GM19025 (cell line): Measurements from ENCODE around the gene CMPK1.
"Not testable (repeated sequence)": the region's sequence is repeated elsewhere in the genome, so short reads cannot be mapped to it uniquely, and the experiment has no call there.

Experiments
- ATAC-seq: cut with Tn5 transposase; IDR thresholded peaks from one replicate; pipeline ENCODE4 v1.9.1; 2021; ENCODE audit warnings: mild to moderate bottlenecking, low read depth, moderate library complexity; ENCODE audit not compliant: unreplicated experiment

CMPK1 gene, protein sequence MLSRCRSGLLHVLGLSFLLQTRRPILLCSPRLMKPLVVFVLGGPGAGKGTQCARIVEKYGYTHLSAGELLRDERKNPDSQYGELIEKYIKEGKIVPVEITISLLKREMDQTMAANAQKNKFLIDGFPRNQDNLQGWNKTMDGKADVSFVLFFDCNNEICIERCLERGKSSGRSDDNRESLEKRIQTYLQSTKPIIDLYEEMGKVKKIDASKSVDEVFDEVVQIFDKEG

DNA sequence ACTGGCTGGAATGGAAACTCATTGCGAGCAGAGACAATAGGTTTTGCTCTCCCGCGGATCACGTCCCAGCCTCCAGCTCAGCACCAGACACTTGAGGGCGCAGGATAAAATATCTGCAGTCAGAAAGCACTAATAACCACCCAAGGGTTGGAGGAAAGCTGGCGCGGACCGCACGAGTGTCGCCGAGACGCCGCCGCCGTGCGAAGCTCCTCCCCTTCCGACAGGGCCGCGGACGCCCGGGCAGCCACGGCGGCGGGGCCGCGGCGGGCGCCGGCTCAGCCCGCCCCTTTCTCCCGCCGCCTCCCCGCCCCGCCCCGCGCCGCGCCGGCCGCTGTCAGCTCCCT, at the start of gene CMPK1:
Gene CMPK1 (plus strand): TSS at position 213 of the 344 bp plus-strand sequence. CDS start 156 bp downstream, outside the sequence.
- ATAC-seq, result peak; percentile 74

DNA sequence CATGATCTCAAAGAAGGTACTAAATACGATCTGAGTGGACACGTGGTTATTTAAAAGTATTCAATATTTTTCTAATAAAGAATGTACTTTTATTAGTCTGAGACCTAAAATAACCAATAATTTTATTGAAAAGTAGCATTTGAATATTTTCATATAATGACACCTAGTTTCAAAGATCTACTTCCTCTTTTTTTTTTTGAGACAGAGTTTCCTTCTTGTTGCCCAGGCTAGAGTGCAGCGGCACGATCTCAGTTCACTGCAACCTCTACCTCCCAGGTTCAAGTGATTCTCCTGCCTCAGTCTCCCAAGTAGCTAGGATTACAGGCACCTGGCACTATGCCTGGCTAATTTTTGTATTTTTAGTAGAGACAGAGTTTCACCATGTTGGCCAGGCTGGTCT, 45.5 kb upstream of the CMPK1 start:
- not testable (repeated sequence) for ATAC-seq

DNA sequence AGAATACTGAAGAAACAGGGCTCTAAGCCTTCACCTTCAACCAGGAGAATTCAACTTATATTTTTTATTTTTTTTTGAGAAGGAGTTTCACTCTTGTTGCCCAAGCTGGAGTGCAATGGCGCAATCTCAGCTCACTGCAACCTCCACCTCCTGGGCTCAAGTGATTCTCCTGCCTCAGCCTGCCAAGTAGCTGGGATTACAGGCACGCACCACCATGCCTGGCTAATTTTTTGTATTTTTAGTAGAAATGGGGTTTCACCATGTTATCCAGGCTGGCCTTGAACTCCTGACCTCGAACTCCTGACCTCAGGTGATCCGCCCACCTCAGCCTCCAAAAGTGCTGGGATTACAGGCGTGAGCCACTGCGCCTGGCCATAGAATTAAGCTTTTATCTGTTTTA, 38.7 kb upstream of the CMPK1 start:
- not testable (repeated sequence) for ATAC-seq

DNA sequence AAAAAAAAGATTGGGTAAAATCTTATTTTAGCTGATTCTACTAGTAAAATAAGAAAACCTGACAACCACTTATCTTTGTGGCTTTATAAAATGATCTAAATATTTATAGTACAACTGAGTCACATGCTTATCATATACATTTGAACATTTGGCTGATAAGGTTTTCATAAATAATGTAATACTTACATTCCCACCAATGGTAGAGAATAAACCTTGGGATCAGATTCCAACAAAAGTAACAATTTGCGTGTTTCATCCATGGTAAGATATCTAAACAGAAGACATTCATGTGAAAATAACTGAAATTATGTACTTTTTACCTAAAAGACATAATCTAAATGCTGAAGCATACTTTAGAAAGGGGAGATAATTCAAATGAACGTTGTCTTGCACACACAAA, 38.0 kb upstream of the CMPK1 start:
- ATAC-seq, result no peak

DNA sequence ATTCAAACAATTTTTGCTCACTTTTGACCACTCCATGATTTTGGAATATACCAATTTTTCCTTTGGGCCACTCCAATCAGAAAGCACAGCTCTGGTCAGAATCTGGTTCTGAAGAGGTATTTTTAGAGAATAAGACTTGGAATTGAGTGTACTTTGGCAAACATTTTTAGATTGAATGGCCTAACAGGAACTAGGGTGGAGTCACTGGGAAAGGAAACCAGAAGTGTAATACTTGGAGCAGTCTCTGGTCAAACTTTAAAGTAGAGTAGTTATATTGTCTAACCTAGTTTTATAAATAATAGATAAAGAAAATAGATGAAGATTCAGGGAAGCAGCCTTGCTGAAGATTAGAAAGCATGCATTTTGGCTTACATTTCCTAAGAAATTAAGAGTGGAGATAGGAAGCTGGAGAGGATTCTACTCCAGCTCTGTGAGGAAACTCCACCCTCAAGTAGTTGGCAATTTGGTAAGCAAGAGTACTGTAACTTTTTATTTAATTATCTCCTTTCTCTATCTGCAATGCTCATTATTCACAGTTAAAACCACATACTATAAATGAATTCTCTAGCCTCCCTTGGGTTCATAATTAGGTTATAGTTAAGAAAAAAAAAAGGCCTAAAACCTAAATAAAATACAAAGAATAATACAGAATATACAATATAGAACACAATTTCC, 35.4 kb upstream of the CMPK1 start:
- ATAC-seq, result no peak

DNA sequence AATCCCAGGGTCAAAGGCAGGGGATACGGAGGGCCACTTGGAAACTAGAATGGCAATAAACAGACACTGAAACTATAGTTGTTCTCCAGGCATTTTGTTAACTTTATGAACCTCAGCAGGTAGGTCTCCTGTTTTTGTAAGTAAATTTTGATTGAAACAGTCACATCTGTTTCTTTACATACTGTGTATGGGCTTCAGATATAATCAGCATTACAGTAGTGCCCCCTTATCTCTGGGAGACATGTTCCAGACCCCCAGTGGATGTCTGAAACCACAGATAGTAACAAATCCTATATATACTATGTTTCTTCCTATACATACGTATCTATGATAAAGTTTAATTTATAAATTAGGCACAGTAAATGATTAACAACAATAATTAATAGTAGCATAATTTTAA, 31.1 kb upstream of the CMPK1 start:
- ATAC-seq, result no peak

DNA sequence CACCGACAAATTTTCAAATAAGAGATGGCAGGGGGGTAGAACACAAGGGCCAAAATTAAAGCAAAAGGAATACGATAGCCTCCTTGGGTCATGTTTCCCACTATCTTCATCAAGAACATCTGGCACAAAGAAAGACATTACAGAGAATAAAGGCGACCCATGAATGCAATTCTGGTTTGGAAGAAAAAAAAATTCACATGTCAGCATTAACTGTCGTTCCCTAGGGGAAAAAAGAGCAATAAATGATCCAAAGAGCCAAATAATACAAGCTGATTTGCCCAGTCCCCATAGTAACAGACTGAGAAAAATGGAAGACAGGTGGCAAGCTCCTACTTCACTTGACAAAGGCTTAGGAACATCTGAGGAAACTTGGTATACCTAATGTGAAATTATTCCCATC, 24.2 kb upstream of the CMPK1 start:
- no peak for ATAC-seq

DNA sequence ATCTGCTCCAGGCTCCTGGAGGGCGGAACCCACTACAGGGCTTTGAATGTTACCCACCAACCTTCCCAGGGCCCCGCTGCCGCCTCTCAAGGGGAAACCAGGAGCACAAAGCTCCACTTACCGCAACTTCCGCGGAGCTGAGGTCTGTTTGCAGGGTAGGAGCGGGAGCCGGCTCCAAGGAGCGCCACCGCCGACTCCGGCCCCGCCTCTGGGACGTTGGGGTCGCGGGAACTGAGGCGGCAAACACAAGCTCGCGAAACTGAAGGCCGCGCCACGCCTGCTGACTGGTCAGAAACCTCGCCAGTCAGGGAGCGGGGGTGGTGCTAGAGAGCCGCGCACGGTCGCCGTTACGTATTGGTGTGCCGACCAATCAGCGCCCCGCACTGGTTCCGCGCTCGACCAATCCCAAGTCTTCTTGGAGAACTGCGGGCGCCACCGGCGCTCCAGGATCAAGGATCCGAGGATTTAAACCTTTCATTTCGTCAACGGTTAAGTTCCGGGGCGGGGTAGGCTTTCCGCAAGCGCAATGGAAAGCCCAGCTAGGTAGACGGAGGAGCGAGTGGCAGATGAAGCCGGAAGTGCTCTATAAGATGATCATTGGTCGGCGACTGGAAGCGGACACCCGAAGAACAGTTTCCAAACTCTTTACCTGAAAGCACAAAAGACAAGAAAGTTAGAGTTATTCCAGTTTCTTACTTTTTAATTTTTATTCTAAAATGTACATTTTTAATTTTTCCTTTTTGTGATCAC, 19.5 kb upstream of the CMPK1 start, which contains the start of gene STIL:
Gene STIL (minus strand): TSS at position 233 of the 750 bp plus-strand sequence. CDS start 3,828 bp downstream, outside the sequence.
- ATAC-seq, result peak; percentile 99

DNA sequence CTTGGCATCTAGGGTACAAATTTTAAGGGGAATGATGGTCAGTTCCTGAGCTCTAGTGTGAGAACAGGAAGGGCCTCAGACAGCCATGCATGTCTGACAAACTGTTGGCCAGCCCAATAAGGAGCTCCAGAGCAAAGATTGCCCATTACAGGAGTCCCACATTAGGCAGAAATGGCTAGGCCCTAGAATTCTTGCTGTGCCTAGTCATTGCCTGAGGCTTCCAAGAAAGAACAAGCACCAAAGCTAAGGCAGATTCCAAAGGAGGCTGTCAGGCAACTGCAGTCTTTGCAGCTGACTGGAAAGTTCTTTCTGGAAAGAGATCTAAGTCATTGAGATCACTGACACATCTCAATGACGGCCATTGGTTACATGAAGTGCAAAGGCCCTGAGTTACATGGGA, 15.7 kb upstream of the CMPK1 start:
- ATAC-seq, result no peak

DNA sequence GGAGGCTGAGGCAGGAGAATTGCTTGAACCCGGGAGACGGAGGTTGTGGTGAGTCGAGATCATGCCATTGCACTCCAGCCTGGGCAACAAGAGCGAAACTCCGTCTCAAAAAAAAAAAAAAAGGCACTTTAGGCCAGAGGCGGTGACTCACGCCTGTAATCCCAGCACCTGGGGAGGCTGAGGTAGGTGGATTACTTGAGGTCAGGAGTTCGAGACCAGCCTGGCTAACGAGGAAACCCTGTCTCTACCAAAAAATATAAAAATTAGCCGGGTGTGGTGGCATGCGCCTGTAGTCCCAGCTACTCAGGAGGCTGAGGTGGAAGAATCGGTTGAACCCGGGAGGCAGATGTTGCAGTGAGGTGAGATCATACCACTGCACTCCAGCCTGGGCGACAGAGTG, 13.6 kb upstream of the CMPK1 start:
- ATAC-seq, result not testable (repeated sequence)

DNA sequence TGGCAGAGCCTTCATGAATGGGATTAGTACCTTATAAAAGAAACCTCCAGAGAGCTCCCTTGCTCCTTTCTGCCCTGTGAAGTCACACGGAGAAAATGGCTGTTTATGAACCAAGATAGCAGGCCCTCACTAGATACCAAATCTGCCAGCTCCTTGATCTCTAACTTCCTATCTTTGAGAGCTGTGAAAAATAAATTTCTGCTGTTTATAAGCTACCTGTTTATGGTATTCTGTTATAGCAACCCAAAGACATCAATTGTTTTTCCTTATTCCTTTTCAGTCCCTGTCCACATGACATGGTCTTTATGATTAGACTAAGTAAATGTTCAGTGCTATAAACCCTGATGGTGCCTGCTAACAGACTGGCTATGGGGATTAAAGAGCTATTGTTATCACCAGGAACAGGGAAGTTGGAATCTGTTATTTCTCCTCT, 10.0 kb upstream of the CMPK1 start:
- ATAC-seq, result no peak

DNA sequence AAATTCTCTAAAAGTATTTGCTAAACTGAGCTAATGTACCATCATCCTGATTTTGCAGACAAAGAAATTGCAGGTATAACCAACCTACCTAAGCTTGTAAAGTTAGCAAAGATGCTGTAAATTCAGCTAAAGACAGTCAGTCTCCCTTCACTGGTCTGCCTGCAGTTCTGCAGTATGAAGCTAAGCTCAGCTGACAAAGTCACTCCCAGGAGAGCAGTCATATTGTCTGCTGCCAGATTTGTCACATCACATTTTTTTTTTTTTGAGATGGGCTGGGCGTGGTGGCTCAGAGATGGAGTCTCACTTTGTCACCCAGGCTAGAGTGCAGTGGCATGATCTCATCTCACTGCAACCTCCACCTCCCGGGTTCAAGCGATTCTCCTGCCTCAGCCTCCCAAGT, 8.9 kb upstream of the CMPK1 start:
- no peak for ATAC-seq

DNA sequence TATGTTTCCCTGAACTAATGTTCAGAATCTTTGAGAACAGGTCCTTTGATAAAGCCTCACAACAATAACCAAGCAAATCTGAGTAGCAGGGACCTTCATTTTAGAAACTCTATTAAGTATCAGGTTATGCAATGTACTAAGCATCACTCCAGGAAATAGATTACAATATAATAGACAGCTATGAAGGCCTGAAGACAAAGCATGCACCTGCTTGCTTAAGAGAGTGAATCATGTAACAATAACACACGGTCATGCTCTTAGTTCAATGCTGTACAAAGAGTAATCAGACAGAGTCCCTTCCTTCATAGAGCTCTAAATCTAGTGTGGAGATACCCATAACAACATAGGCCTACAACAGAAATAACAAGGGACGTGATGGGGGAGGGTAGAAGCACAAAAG, 8.1 kb upstream of the CMPK1 start:
- ATAC-seq, result no peak

DNA sequence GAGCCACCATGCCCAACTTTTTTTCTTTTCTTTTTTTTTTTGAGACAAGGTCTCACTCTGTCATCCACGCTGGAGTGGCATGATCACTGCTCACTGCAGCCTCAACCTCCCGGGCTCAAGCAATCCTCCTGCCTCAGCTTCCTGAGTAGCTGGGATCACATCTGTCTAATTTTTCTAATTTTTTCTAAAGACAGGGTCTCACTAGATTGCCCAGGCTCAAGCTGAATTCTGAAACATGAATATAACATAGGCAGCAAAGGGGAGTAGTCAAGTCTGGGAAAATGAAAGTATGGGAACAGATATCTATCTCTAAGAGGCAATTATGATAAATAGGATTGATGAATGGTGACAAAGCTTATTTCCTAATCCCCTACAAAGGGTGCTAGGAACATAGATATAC, 7.3 kb upstream of the CMPK1 start:
- no peak for ATAC-seq

DNA sequence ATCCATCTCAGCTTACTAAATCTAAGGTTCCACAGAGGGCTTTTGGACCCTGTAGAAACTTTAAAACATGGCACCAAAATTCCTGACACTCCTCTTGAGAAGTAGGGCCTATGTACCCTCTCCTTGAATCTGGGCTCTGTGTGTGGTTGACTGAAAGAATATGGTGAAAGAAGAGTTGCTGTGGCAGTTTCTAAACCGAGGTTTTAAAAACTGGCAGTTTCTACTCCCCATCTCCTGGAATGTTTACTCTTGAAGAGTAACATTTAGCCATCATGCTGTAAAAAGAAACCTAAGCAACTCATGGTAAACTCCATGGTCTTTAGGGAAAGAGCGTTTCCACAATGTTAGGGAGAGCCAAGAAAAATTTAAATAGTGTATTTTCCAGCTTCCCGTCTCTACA, 4.6 kb upstream of the CMPK1 start:
- ATAC-seq, result no peak

DNA sequence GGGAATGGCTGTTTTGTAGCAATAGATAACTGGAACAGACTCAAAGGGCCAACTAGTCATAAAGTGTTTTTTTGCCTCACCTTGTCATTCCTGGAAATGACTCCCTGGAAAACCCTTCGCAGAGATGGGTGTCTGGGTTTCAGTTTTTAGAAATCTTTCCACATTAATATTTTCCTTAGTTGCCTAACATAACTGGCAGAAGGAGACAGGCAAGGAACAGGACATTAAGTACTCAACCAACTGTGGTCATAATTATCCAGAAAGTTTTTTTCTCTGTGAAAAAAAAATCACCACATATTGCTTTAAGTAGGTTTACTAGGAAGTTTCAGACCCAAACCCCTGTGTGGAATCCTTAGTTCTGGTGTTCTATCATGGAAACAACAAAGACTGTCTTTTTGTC, 3.4 kb upstream of the CMPK1 start:
- ATAC-seq, result no peak

DNA sequence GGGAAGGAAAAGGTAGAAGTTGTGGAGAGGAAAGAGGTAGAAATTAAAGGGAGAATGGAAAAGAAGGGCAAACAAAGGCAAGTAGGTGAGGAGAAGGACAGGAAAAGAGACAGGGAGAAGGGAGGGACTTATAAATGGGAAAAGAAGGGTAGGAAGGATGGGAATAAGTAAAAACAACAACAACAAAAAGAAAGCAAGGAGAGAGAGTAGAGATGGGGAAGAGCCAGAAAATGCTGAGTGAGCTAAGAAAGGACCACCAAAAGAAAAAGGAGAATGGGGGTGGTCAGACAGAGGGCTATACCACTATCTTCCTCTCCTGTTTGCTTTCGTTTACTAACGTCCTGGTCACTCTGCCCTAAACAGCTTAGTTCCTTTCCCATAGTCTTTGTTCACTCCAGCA, 1.7 kb upstream of the CMPK1 start:
- no peak for ATAC-seq

DNA sequence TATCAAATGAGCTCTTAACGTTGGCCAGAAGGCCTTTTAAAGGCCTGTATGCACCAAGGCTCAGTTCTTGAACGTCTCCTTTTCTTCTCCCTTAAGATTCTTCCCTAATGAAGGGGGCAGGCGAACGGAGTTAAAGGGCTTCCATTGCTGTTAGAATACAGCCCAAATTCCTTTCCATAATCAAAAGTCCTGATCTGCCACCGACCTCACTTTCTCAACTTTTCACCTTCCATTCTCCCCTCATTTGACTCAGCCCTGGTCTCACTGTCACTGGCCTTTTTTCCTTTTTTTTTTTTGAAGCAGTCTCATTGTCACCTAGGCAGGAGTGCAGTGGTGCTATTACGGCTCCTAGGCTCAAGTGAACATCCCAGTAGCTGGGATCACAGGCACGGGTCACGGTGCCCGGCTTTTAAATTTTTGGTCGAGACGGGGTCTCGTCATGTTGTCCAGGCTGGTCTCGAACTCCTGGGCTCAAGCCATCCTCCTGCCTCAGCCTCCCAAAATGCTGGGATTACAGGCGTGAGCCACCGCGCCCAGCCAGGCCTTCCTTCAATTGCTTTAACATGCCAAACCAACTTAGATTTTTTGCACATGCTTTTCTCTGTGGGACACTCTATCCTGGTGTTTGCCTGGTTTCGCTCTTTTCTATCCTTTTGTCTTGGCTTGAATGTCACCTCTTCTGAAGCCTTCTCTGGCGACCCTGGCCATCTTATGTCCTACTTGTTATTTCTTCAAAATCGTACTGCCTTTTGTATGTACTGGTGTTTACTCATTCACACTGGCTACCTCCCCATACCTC, 612 bp upstream of the CMPK1 start:
- no peak for ATAC-seq

DNA sequence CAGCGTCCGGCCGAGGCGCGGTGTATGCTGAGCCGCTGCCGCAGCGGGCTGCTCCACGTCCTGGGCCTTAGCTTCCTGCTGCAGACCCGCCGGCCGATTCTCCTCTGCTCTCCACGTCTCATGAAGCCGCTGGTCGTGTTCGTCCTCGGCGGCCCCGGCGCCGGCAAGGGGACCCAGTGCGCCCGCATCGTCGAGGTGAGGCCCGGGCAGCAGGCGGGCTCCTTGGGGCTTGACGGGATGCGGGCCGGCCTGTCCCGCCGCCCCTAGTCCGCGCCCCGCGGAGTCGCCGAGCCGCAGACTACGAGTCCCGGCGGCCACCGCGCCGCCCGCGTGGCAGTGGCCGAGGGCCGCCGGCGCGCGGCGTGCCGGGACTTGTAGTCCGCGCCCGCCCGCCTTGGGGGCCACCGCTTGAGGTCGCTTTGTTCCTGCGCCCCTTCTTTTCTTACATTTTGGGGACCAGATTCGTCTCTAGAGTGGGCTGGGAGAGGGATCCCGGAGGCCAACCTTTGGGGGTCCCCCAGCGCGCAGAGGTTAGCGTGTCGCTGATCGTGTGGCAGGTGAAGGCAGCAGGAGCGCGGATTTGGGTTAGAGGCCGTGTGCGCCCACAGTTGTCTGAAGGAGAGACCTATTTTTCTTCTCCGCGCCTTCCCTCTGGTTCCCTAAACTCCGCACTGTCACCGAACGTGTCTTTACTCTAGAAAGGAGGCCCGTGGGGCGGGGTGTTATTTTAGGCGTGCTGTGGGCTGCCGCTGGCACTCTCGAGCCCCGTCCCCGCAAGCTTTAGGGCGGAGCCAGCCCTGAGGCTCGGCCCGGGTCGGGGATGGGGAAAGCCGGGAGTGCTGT, 553 bp downstream of the CMPK1 start:
- peak; percentile 81 for ATAC-seq
